ENCODE data around the gene ENHO.

Gene ENHO

DNA sequence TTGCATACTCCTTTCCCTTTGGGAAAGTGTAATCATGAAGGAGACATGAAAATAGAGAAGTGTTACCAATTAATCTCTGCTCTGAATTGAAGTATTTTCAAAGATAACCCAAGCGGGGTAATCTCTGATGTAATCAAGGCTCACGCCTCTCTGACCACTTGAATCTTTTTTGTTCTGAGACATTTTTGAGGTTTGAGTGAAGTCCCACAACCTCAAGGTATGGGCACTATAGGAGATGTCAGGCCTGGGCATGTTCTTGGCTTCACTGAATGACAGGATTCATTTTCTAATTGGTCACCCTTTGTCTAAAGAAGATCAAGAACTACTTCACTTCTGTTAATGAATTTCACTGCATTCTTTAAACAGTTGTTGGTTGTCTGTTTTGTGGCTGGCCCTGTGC, 23.7 kb downstream of the ENHO start:
- H3K27me3 ChIP-seq (replicated peaks; ENCODE audit: control insufficient read depth, insufficient read depth, low read length), result peaks cover 4% of the 10 kb centered on the region
- H3K4me3 ChIP-seq (replicated peaks; ENCODE audit: low read depth, low read length), result no peak overlapping the region
- H3K36me3 ChIP-seq (ENCODE audit: control insufficient read depth, insufficient read depth, low read length), result no peaks in the 10 kb centered on the region
- no peak for DNase-seq (ENCODE audit: extremely low read depth, insufficient read length)
- TF ChIP-seq, protein P1, sequence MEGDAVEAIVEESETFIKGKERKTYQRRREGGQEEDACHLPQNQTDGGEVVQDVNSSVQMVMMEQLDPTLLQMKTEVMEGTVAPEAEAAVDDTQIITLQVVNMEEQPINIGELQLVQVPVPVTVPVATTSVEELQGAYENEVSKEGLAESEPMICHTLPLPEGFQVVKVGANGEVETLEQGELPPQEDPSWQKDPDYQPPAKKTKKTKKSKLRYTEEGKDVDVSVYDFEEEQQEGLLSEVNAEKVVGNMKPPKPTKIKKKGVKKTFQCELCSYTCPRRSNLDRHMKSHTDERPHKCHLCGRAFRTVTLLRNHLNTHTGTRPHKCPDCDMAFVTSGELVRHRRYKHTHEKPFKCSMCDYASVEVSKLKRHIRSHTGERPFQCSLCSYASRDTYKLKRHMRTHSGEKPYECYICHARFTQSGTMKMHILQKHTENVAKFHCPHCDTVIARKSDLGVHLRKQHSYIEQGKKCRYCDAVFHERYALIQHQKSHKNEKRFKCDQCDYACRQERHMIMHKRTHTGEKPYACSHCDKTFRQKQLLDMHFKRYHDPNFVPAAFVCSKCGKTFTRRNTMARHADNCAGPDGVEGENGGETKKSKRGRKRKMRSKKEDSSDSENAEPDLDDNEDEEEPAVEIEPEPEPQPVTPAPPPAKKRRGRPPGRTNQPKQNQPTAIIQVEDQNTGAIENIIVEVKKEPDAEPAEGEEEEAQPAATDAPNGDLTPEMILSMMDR (IDR thresholded peaks at IDR 0.05; ENCODE audit: insufficient read depth, low read length, poor library complexity, severe bottlenecking), result no peak

DNA sequence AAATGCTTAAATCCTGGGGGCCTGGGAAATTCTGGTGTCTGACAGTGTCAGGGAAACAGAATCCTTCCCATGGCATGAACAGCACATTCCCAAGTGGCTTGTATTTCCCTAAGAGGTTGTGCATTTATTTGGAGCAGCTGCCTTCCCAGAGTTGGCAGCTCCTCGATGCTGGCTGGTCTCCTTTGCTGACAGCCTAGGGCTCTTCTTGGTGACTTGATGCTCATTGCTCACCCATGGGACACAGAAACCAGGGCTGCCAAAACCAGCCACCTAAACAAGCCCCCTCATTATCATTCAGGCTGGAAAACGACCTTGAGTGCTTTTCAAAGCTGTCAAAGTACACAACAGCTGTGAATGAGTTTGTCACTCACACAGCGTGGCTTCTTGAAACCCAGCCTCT, 24.2 kb downstream of the ENHO start:
- H3K36me3 ChIP-seq (ENCODE audit: control insufficient read depth, insufficient read depth, low read length), result no peaks in the 10 kb centered on the region
- DNase-seq (ENCODE audit: extremely low read depth, insufficient read length), result no peak
- no peak overlapping the region for H3K4me3 ChIP-seq (replicated peaks; ENCODE audit: low read depth, low read length)
- TF ChIP-seq, protein P1 (IDR thresholded peaks at IDR 0.05; ENCODE audit: insufficient read depth, low read length, poor library complexity, severe bottlenecking), result no peak
- H3K27me3 ChIP-seq (replicated peaks; ENCODE audit: control insufficient read depth, insufficient read depth, low read length), result peaks cover 4% of the 10 kb centered on the region

DNA sequence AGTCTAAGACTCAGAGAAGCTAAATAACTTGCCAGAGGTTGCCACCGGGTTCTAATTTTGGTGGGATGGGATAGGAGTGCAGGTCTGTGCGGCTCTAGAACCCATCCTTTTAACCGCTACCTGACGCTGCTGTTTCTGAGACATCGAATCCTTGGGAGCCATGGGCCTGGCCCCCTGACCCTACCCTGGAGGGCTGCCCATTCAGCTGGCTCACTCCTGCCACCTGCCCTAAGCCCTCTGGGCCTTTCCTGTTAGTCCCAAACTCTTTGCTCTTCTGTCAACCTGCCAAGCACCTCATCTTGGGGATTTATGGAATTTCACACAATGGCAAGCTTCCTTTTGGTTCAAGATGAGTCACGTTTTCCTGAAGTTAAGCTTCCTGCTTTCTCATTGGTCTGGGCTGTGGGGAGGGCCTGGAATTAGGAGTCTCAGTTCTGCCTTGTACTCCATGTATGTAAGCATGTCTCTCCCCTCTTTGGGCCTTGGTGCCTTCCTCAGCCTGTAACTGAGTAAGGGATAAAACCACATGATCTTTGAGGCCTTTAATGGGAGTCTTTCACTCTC, 26.6 kb downstream of the ENHO start:
- Histone ChIP-seq H3K36me3 (ENCODE audit: control insufficient read depth, insufficient read depth, low read length) (no peaks in the 10 kb centered on the region), H3K27me3 (replicated peaks; ENCODE audit: control insufficient read depth, insufficient read depth, low read length) (peaks cover 7% of the 10 kb centered on the region), H3K4me3 (replicated peaks; ENCODE audit: low read depth, low read length) (no peak overlapping the region)
- TF ChIP-seq, protein P1 (IDR thresholded peaks at IDR 0.05; ENCODE audit: insufficient read depth, low read length, poor library complexity, severe bottlenecking), result no peak
- no peak for DNase-seq (ENCODE audit: extremely low read depth, insufficient read length)

DNA sequence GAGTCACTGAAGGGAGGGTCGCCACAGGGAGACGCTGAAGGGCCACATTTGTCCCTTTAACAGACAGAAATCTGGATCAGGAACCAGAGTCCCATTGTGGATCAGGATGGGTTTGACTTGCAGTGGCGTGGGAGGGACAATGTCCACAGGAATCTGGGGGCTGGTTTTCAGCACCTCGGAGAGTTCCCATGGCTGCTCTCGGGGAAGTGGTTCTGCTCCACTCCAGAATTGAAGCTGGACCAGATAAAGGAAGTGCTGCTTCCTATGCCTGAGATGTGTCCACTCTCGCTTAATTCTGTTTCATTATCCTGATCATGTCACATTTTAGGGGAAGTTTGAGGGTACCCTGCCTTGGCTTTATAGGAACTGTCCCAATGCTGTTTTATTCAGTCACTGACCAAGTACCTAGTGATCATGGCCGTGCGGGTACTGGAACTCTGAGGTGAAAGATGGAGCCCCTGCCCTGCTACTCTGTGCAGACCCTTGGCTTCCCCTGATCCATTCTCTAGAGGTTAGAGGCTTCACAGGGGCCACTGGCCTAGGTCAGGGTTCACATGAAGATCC, 28.7 kb downstream of the ENHO start:
- Histone ChIP-seq H3K27me3 (replicated peaks; ENCODE audit: control insufficient read depth, insufficient read depth, low read length) (peaks cover 7% of the 10 kb centered on the region), H3K4me3 (replicated peaks; ENCODE audit: low read depth, low read length) (no peak overlapping the region), H3K36me3 (ENCODE audit: control insufficient read depth, insufficient read depth, low read length) (no peaks in the 10 kb centered on the region)
- no peak for DNase-seq (ENCODE audit: extremely low read depth, insufficient read length)
- TF ChIP-seq, protein P1 (IDR thresholded peaks at IDR 0.05; ENCODE audit: insufficient read depth, low read length, poor library complexity, severe bottlenecking), result no peak

DNA sequence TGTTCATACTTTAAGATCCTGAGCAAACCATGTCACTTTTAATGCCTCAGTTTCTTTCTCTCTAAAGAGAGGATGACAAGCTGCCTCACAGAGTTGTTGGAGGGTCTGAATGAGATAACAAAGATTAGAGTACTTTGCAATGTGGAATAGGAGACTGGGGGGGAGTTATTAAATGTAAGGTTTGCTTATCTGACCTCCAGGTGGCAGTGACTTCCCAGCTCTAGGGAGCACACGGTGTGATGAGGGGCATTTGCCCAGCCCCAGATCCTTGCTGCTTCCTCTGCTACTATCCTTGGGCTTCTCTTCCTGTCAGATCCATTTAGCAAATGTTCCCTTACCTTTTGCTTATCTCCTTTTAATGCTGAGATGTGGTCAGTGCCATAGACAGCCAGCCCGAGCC, 30.7 kb downstream of the ENHO start:
- no peak for DNase-seq (ENCODE audit: extremely low read depth, insufficient read length)
- H3K36me3 ChIP-seq (ENCODE audit: control insufficient read depth, insufficient read depth, low read length), result no peaks in the 10 kb centered on the region
- H3K4me3 ChIP-seq (replicated peaks; ENCODE audit: low read depth, low read length), result no peak overlapping the region
- H3K27me3 ChIP-seq (replicated peaks; ENCODE audit: control insufficient read depth, insufficient read depth, low read length), result peaks cover 7% of the 10 kb centered on the region
- TF ChIP-seq, protein P1 (IDR thresholded peaks at IDR 0.05; ENCODE audit: insufficient read depth, low read length, poor library complexity, severe bottlenecking), result no peak

DNA sequence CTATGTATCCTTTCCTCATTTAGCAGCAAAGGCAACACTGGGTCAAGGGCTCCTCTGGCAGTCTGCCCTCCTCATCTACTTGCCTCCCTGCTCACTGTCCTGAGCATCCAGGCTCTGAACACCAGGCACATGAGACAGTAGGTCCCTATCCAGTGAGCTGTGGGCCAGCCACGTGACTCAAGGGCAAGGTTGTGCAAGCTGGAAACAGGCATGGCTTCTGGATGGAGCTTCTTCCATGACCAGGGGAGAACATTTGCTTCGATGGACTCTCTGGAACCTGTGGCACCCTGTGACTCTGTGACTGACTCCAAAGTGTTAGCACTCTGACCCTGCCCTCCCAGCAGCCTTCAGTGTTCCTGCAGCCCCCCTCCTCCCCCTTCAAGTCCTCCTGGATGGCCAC, 31.2 kb downstream of the ENHO start:
- DNase-seq (ENCODE audit: extremely low read depth, insufficient read length), result no peak
- Histone ChIP-seq H3K36me3 (ENCODE audit: control insufficient read depth, insufficient read depth, low read length) (no peaks in the 10 kb centered on the region), H3K27me3 (replicated peaks; ENCODE audit: control insufficient read depth, insufficient read depth, low read length) (peaks cover 4% of the 10 kb centered on the region), H3K4me3 (replicated peaks; ENCODE audit: low read depth, low read length) (no peak overlapping the region)
- TF ChIP-seq, protein P1 (IDR thresholded peaks at IDR 0.05; ENCODE audit: insufficient read depth, low read length, poor library complexity, severe bottlenecking), result no peak

Data from GM06990 (cell line).